Caco-2 (cell line): ENCODE data around the gene ABCA10. TPM values are rescaled to one million over a fixed set of nuclear protein-coding genes. Genes with fewer than 3 reads are reported as not detected.
"Not testable (repeated sequence)": the region's sequence is repeated elsewhere in the genome, so short reads cannot be mapped to it uniquely, and the experiment has no call there.

Source experiments
- Bru-seq: library from RNA; stranded (reverse); fragments of 400-500 nt; gene quantifications from one replicate; lab custom pipeline; 2021; lab: Mats Ljungman, UMichigan
- BruChase-seq, 2 experiments: library from RNA; stranded (reverse); fragments of 400-500 nt; gene quantifications; one replicate each; lab custom pipeline; 2021; lab: Mats Ljungman, UMichigan
- BruUV-seq: library from RNA; stranded (reverse); fragments of 400-500 nt; replicated peaks from 2 replicates; lab custom pipeline; 2021; lab: Mats Ljungman, UMichigan
- CTCF ChIA-PET: fragments of 300-600 bp; sonication (Branson Sonifier 250); formaldehyde crosslinking; loops from one replicate; lab custom pipeline; 2022; ENCODE audit warnings: antibody characterized with exemption; lab: Charles Lee
- POLR2A ChIA-PET: fragments of 300-600 bp; sonication (Branson Sonifier 250); formaldehyde crosslinking; loops from one replicate; lab custom pipeline; 2022; ENCODE audit warnings: antibody characterized with exemption; lab: Charles Lee
- DNase-seq, 2 experiments: peaks; one replicate each; pipeline versions ENCODE4 v3.0.0 to v3.0.0-alpha.2; 2020 to 2022
- H3K27me3 ChIP-seq: replicated peaks from 2 replicates; pipeline ENCODE4 v1.6.0; 2011; ENCODE audit warnings: low read length; ENCODE audit not compliant: control insufficient read depth, insufficient read depth
- H3K36me3 ChIP-seq: 2 replicates; pipeline ENCODE4 v1.5.1; 2011; ENCODE audit warnings: low read length; ENCODE audit not compliant: control insufficient read depth, insufficient read depth
- H3K4me1 ChIP-seq: fragments of 250-450 bp; sonication (Bioruptor Pico); 2 replicates; pipeline ENCODE4 v1.5.1; 2020; ENCODE audit warnings: mild to moderate bottlenecking
- H3K4me3 ChIP-seq: 2 replicates; pipeline ENCODE4 v1.5.1; 2011; ENCODE audit warnings: low read depth, mild to moderate bottlenecking, control low read depth, low read length
- H3K9me3 ChIP-seq: fragments of 250-450 bp; sonication (Bioruptor Pico); 2 replicates; pipeline ENCODE4 v1.5.1; 2020; ENCODE audit warnings: mild to moderate bottlenecking, moderate library complexity
- H3K27ac Mint-ChIP-seq: one replicate; pipeline ENCODE4 v1.8.0; 2022; ENCODE audit warnings: mixed read lengths; ENCODE audit not compliant: unreplicated experiment
- H3K27me3 Mint-ChIP-seq: one replicate; pipeline ENCODE4 v1.8.0; 2022; ENCODE audit warnings: mixed read lengths; ENCODE audit not compliant: insufficient read depth, unreplicated experiment
- H3K36me3 Mint-ChIP-seq: one replicate; pipeline ENCODE4 v1.8.0; 2022; ENCODE audit warnings: mild to moderate bottlenecking, mixed read lengths; ENCODE audit not compliant: insufficient read depth, unreplicated experiment
- H3K4me1 Mint-ChIP-seq: one replicate; pipeline ENCODE4 v1.8.0; 2022; ENCODE audit warnings: low read depth, mixed read lengths; ENCODE audit not compliant: unreplicated experiment
- H3K4me3 Mint-ChIP-seq: one replicate; pipeline ENCODE4 v1.8.0; 2022; ENCODE audit warnings: mild to moderate bottlenecking, moderate library complexity, mixed read lengths; ENCODE audit not compliant: unreplicated experiment
- H3K9me3 Mint-ChIP-seq: one replicate; pipeline ENCODE4 v1.8.0; 2022; ENCODE audit warnings: mixed read lengths; ENCODE audit not compliant: unreplicated experiment
- intact Hi-C: fragments of 100-400 bp; cut with micrococcal nuclease; formaldehyde crosslinking; loops from one replicate; pipeline ENCODE4 v1.10.0; 2022; ENCODE audit not compliant: unreplicated experiment
- long read RNA-seq: library from polyadenylated mRNA; stranded (forward); transcript quantifications from one replicate; pipeline ENCODE4 v2.0.0, GENCODE V29; 2022
- total RNA-seq: library from RNA; stranded (reverse); gene quantifications from 2 replicates; pipeline ENCODE4 v1.2.3, GENCODE V29; 2022
- TF ChIP-seq, protein P1 (sequence below), 2 experiments: fragments of 200-600 bp in 1 of 2; IDR thresholded peaks; 1 replicate in 1 of 2; 2 replicates in 1 of 2; pipeline versions ENCODE4 v1.5.1 to v1.8.0; 2011 to 2022; ENCODE audit warnings: antibody characterized with exemption in 1 of 2, control low read depth in 1 of 2, inconsistent platforms in 1 of 2, low read depth in 1 of 2, low read length in 1 of 2, mild to moderate bottlenecking in 1 of 2, moderate library complexity in 1 of 2; ENCODE audit not compliant: insufficient read depth in 1 of 2, severe bottlenecking in 1 of 2, unreplicated experiment in 1 of 2

Gene ABCA10, protein sequence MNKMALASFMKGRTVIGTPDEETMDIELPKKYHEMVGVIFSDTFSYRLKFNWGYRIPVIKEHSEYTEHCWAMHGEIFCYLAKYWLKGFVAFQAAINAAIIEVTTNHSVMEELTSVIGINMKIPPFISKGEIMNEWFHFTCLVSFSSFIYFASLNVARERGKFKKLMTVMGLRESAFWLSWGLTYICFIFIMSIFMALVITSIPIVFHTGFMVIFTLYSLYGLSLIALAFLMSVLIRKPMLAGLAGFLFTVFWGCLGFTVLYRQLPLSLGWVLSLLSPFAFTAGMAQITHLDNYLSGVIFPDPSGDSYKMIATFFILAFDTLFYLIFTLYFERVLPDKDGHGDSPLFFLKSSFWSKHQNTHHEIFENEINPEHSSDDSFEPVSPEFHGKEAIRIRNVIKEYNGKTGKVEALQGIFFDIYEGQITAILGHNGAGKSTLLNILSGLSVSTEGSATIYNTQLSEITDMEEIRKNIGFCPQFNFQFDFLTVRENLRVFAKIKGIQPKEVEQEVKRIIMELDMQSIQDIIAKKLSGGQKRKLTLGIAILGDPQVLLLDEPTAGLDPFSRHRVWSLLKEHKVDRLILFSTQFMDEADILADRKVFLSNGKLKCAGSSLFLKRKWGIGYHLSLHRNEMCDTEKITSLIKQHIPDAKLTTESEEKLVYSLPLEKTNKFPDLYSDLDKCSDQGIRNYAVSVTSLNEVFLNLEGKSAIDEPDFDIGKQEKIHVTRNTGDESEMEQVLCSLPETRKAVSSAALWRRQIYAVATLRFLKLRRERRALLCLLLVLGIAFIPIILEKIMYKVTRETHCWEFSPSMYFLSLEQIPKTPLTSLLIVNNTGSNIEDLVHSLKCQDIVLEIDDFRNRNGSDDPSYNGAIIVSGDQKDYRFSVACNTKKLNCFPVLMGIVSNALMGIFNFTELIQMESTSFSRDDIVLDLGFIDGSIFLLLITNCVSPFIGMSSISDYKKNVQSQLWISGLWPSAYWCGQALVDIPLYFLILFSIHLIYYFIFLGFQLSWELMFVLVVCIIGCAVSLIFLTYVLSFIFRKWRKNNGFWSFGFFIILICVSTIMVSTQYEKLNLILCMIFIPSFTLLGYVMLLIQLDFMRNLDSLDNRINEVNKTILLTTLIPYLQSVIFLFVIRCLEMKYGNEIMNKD (N-terminal part only)
- total RNA-seq (not detected in 2 replicates), Bru-seq, nascent RNA (percentile 32 among the genes with signal in this experiment), BruChase-seq, experiment 1, labeled RNA remaining after a 2-hour chase (percentile 36 among the genes with signal in this experiment), BruChase-seq, experiment 2, labeled RNA remaining after a 6-hour chase (percentile 25 among the genes with signal in this experiment)
- long read RNA-seq, result 0 reads

DNA sequence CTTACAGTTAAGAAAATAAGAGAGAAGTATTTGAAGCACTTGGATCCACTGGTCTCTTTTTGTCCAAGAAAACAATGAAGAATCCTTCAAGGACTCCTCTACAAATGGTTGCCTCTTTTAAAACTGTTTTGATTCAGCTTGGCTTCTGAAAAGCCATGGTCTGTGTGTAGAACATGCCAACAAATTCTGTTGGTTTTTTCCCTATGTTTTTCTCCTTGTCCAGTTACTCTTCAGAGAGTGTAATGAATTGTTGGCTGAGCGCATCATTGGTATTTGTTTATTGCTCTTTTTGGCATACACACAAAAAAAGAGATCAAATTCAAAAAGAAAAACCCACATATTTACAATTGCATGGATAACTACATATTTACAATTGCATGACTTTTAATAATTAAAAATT is at the start of gene ABCA10:
Gene ABCA10, minus strand, starts transcription at position 249 of the 400 bp plus-strand sequence. CDS start 3,466 bp downstream, outside the sequence.
- Mint-ChIP-seq H3K4me1 (no peaks in the 10 kb centered on the region), H3K36me3 (no peaks in the 10 kb centered on the region), H3K4me3 (no peak within 1 kb of the TSS), H3K27ac (no peak within 1 kb of the TSS), H3K9me3 (peaks cover 33% of the 10 kb centered on the region), H3K27me3 (no peaks in the 10 kb centered on the region)
- ChIA-PET POLR2A (no interaction called here), CTCF (no interaction called here)
- intact Hi-C loops, result no loop called here
- peaks cover 6% of the 10 kb centered on the region; the same call in 1 of the 2 replicates for H3K9me3 ChIP-seq
- H3K4me3 ChIP-seq, result no peak within 1 kb of the TSS
- no peaks in the 10 kb centered on the region for H3K27me3 ChIP-seq
- DNase-seq, result no peak
- no peaks in the 10 kb centered on the region for H3K36me3 ChIP-seq
- 0 out of 2 replicates have a peak, but pooled peaks cover 3% of the 10 kb centered on the region for H3K4me1 ChIP-seq
- no TSS peak for BruUV-seq
- TF ChIP-seq, protein P1, sequence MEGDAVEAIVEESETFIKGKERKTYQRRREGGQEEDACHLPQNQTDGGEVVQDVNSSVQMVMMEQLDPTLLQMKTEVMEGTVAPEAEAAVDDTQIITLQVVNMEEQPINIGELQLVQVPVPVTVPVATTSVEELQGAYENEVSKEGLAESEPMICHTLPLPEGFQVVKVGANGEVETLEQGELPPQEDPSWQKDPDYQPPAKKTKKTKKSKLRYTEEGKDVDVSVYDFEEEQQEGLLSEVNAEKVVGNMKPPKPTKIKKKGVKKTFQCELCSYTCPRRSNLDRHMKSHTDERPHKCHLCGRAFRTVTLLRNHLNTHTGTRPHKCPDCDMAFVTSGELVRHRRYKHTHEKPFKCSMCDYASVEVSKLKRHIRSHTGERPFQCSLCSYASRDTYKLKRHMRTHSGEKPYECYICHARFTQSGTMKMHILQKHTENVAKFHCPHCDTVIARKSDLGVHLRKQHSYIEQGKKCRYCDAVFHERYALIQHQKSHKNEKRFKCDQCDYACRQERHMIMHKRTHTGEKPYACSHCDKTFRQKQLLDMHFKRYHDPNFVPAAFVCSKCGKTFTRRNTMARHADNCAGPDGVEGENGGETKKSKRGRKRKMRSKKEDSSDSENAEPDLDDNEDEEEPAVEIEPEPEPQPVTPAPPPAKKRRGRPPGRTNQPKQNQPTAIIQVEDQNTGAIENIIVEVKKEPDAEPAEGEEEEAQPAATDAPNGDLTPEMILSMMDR (IDR thresholded peaks at IDR 0.05; ENCODE audit: insufficient read depth in 1 of 2, low read depth in 1 of 2, low read length in 1 of 2, severe bottlenecking in 1 of 2, unreplicated experiment in 1 of 2), result no peak

GRCh38 chr17:69276279-69276678 is 47.7 kb upstream of the ABCA10 start:
- POLR2A ChIA-PET, H3K4me3 Mint-ChIP-seq, H3K4me3 ChIP-seq: not testable (repeated sequence)

DNA sequence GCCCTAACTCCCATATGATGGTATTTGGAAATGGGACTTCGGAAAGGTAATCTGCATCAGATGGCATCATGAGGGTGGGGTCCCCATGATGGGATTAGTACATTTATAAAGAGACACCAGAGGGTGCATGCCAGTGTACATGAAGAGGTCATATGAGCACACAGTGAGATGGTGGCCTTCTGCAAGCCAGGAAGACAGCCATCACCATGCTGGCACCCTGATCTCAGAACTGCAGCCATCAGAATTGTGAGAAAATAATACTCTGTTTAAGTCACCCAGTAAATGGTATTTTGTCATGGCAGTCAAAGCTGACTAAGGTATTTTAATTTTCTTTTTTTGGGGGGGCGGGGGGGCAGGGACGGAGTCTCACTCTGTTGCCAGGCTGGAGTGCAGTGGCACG is 47.1 kb upstream of the ABCA10 start:
- CTCF ChIA-PET, result no interaction called here
- no peak overlapping the region for H3K27ac Mint-ChIP-seq
- no peaks in the 10 kb centered on the region for H3K27me3 Mint-ChIP-seq
- no peak overlapping the region for H3K4me3 Mint-ChIP-seq
- Histone ChIP-seq H3K27me3 (no peaks in the 10 kb centered on the region), H3K4me3 (no peak overlapping the region), H3K4me1 (no peaks in the 10 kb centered on the region), H3K9me3 (no peaks in the 10 kb centered on the region), H3K36me3 (no peaks in the 10 kb centered on the region)
- intact Hi-C loops, result no loop called here
- no peaks in the 10 kb centered on the region for H3K9me3 Mint-ChIP-seq
- BruUV-seq, result no TSS peak
- H3K4me1 Mint-ChIP-seq, result no peaks in the 10 kb centered on the region
- POLR2A ChIA-PET, result no interaction called here
- no peaks in the 10 kb centered on the region for H3K36me3 Mint-ChIP-seq
- DNase-seq, result no peak
- TF ChIP-seq, protein P1 (IDR thresholded peaks at IDR 0.05; ENCODE audit: insufficient read depth in 1 of 2, low read depth in 1 of 2, low read length in 1 of 2, severe bottlenecking in 1 of 2, unreplicated experiment in 1 of 2), result no peak

More at GRCh38 chr17:69276279-69276678, 47.7 kb upstream of the ABCA10 start:
- H3K9me3 ChIP-seq, H3K9me3 Mint-ChIP-seq, intact Hi-C loops, H3K27me3 Mint-ChIP-seq, H3K36me3 Mint-ChIP-seq, H3K27me3 ChIP-seq, H3K4me1 Mint-ChIP-seq, DNase-seq, BruUV-seq, CTCF ChIA-PET, H3K27ac Mint-ChIP-seq, H3K36me3 ChIP-seq, H3K4me1 ChIP-seq: not testable (repeated sequence)
